CD1c-positive myeloid dendritic cell (primary cell): Measurements from ENCODE around the gene DTX1.
A peak's percentile ranks its signal among the peaks of the same experiment; 100 is the strongest.
"Not testable (repeated sequence)": the region's sequence is repeated elsewhere in the genome, so short reads cannot be mapped to it uniquely, and the experiment has no call there.

ENCODE experiments used
- DNase-seq: peaks from one replicate; pipeline ENCODE4 v3.0.0-alpha.2; 2016; ENCODE audit errors: extremely low spot score

Gene DTX1

DNA sequence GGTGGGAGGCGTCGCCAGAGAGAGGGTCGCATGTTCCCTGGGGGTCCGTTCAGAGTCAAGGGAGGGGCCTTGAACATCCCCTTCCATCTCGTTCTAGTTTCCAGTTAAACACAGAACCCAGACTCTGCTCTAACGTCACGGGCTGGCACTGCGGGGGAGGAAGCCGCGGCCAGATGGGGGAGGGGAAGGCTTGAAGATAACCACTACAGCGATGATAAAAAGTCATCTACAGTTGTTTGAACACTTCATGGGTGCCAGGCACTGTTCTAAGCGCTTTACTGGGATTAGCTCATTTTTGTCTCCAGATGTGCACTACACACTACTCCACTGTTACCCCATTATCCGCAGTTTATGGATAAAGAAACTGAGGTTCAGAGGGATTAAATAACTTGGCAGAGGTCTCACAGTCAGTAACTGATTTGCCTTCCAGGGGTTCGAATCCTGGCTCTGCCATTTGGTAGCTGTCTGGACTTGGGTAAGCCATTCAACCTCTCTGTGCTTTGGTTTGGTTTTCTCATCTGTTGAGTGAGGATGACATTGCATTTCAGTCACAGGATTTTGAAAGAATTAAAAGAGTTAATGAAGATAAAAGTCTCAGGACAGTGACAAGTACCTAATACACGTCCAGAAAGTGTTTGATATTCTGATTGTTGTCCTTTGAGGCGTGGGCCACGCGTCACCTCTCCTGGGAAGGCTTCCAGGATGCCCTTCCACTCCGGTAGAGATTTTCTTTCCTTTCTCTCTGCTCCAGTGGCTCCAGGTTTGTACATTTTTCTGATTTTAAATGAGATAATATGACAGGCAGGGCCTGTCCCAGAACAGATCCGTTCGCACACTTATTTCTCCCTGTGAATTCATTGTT lies 79.8 kb downstream of the DTX1 start:
- peak; percentile 86 for DNase-seq

DNA sequence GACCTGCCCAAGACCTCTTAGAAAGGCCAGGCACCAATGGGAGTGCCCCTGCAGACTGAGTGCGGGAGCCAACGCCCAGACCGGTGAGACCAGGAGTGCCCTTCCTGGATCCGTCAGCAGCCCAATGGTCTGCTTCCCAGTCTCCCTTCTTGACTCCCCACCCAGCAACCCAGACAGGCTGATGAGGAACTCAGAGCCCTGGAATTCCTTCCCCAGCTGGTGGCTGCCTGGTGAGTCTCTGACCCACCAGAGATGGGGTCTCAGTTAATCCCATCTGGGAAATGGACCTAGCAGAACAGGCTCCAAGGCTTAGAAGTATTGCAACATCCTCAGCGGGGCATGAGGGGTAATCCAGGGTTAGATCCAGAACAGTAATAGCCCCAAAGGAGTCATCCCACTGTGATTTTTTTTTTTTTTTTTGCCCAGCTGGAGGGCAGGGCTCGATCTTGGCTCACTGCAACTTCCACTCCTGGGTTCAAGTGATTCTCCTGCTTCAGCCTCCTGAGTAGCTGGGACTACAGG lies 80.5 kb downstream of the DTX1 start:
- DNase-seq: peak; percentile 10

DNA sequence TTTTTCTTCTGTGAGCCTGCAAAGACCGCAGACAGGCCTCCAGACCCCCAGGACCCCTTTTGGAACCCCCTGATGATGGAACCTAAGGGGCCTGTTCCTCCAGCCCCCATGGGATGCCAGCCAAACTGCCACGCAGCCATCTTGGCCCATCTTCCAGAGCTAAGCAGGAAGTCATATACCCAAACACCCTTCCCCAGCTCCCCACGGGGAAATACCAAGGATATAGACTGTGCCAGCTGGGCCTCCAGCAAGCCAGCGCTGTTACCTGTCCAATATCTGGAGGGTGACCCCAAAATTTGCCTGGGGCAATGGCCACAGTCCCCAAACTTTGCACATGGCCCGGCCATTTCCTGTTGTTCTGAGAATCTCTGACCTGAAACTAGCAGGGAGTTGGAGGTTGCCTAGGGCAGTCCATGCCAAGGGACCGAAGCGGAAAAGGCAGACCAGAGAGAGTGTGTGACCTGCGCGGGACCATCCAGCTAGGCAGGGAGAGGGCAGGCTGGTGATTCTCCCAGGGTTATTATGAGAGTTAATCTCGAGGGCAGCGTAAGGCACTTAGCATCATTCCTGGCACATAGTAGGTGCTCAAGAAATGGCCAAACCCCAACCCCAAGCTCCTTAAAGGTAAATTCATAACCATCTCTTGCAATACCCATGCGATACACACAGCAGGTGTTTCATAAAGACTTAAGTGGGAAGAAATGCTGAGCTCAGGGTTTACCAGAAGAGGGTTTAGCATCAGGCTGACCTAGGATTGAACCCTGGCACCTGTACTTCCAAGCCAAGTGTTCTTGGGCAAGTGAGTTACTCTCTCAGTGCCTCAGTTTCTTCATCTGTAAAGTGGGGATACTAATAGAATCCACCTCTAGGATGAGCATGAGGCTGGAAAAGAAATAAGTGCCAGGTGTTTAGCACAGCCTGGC lies 81.6 kb downstream of the DTX1 start:
- DNase-seq: no peak

DNA sequence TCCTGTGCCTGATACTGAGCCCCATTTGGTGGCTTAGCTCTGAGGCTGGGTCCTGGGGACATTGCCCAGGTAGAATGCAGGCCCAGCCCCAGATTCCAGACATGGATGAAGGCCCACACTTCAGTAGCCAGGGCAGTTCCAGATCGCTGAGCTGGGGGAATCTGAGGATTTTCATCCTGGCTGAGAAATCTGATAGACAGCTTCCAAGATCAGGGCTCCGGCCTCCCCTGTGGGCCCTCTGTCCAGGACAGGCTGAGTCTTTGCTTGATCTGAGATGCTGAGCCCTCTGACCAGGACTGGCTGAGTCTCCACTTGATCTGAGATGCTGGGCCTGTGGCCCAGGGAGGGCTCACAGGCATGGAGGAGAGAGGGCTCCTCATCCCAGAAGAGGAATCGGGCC lies 82.3 kb downstream of the DTX1 start:
- DNase-seq: no peak

DNA sequence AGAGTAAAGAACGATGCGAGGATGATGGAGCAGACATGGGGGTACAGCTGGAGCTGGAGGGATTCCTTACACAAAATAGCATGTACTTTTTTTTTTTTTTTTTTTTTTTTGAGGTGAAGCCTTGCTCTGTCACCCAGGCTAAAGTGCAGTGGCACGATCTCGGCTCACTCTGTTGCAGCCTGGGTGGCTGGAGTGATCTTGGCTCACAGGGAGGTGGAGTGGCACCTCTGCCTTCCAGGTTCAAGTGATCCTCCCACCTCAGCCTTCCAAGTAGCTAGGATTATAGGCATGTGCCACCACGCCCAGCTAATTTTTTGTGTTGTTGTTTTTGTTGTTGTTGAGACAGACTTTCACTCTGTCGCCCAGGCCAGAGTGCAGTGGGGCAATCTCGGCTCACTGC lies 84.2 kb downstream of the DTX1 start:
- DNase-seq: no peak

DNA sequence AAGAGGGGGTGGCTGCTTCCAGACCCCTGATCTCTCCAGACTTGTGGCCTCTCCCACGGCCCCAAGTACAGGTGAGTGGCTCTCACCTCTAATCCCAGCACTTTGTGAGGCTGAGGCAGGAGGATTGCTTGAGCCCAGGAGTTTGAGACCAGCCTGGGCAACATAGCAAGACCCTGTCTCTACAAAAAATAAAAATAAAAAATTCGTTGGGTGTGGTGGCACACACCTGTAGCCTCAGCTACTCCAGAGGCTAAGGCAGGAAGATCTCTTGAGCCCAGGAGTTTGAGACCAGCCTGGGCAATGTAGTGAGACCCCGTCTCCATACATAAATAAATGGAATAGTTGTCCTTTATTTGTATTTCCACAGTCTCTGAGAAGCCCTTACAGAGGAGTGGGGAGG lies 85.2 kb downstream of the DTX1 start:
- not testable (repeated sequence) for DNase-seq

DNA sequence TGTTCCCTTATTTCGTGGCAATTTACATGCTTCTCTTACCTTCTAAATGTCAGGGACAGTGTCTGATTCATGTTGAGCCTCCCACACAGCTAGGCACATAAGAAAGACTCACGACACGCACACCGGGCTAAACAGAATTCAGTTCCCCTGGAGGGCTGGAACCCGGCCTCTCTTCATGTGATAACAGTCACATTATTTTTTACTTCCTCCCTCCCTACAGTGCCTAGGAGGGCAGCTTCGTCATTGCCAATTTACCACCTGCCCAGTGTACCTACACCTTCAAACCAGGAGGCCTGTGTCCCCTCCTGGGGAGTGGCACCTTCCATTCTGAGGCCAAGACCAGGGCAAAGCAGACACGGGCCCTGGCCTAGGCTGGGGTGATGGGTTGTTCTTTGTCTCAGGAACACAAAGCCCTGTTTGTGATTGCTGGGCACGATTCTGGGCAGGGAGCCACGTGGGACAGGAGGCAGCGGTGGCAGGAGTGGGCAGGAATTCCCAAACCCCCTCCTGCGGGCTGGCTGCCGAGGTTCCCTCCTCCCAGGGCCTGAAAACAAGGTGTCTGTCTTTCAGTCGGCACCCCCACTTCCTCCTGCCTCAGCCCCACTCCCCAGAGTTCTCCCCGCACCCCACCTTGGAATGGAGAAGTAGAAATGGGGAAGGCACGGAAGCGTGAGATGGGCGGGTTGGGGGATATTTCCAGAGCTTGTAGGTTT lies 85.8 kb downstream of the DTX1 start:
- peak; percentile 95 for DNase-seq

DNA sequence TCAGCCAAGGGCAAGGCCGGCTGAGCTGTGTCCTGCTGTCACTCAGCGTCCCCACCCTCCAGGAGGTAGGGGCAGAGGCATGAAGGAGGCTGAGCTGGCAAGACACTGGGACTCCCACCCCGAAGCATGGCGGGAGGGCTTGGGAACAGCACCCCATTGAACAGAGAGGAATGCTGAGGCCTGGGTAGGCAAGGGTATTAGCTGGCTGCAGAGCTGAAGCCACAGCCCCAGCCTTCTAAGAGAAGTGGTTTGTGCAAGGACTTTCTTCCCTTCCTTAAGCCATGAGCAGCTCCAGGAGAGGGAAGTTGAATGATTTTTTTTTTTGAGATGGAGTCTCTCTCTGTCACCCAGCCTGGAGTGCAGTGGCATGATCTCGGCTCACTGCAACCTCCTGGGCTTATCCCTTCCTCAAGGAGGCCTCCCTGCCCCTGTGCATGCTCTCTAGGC lies 86.4 kb downstream of the DTX1 start:
- peak; percentile 76 for DNase-seq

DNA sequence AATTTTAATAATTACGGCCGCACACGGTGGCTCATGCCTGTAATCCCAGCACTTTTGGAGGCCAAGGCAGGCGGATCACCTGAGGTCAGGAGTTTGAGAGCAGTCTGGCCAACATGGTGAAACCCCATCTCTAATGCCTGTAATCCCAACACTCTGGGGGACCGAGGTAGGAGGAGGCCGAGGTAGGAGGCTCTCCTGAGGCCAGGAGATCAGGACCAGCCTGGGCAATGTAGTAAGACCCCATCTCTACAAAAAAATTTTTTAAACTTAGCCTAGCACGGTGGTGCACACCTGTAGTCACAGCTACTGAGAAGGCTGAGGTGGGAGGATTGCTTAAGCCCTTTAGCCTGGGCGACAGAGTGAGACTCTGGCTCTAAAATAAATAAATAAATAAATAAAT lies 87.4 kb downstream of the DTX1 start:
- no peak for DNase-seq

DNA sequence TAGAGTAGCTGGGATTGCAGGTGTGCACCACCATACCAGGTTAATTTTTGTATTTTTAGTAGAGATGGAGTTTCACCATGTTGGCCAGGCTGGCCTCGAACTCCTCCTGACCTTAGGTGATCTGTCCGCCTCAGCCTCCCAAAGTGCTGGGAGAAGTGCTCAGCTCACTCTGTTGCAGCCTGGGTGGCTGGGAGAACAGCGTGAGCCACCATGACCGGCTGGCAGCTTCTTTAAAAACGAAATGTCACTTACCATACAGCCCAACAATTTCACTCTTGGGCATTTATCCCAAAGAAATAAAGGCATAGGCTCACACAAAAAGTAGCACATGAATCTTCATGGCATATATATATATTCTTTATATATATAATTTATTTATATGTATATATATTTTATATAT lies 88.3 kb downstream of the DTX1 start:
- DNase-seq: no peak

DNA sequence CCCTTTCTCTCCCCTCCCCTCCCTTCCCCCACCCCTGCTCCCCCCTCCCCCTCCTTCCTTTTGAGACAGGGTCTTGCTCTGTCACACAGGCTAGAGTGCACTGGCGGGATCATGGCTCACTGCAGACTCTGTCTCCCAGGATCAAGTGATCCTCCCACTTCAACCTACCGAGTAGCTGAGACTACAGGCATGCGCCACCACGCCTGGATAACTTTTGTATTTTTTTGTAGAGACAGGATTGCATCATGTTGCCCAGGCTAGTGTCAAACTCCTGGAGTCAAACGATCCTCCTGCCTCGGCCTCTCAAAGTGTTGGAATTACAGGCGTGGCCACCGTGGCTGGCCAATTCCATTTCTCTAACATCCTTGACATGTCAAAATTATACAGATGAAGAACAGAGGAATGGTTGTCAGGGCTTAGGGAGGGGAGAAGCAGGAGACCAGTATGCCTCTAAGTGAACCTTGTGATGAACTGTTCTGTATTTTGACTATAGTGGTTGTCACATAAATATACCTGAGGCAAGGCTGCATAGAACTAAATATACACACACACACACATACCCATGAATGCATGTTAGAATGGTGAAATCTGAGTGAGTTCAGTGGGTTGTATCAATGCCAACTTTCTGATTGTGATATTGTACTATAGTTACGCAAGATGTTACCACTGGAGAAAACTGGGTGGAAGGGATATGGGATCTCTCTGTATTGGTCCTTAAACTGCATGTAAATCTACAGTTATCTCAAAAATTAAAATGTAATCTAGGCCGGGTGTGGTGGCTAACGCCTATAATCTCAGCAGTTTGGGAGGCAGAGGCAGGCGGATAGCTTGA lies 89.4 kb downstream of the DTX1 start:
- DNase-seq: no peak

DNA sequence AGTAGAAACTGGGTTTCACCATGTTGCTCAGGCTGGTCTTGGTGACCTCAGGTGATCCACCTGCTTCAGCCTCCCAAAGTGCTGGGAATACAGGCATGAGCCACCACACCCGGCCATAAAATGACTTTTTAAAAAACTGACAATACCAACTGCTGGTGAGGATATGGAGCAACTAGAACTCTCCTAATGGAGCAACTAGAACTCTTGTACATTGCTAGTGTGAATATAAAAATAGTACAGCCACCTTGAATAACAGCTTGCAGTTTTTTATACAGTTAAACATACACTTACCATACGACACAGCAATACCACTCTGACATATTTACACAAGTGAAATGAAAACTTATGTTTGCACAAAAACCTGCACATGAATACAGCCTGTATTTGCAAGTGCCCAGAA lies 90.5 kb downstream of the DTX1 start:
- DNase-seq: no peak
